GM12801 (cell line): ENCODE measurements around the gene HOXD10.

Experiments used
- CTCF ChIP-seq: IDR thresholded peaks from one replicate; pipeline ENCODE4 v1.5.1; 2011; ENCODE audit warnings: control low read depth; ENCODE audit not compliant: insufficient read length; ENCODE audit errors: extremely low read depth

Gene HOXD10

GRCh38 chr2:176140513-176141317 lies 24.1 kb downstream of the HOXD10 start:
- TF ChIP-seq CTCF, result no peak

GRCh38 chr2:176142281-176142680 lies 25.7 kb downstream of the HOXD10 start:
- TF ChIP-seq CTCF, result no peak

- TF ChIP-seq CTCF, result no peak
Measured at GRCh38 chr2:176145085-176145969, 28.7 kb downstream of the HOXD10 start.

GRCh38 chr2:176146101-176146500 lies 29.5 kb downstream of the HOXD10 start:
- no peak for TF ChIP-seq CTCF

- TF ChIP-seq CTCF, result no peak
Measured at GRCh38 chr2:176146645-176147044, 30.1 kb downstream of the HOXD10 start.

GRCh38 chr2:176147210-176147799 lies 30.7 kb downstream of the HOXD10 start:
- TF ChIP-seq CTCF, result no peak

- no peak for TF ChIP-seq CTCF
Measured at GRCh38 chr2:176147800-176148496, 31.4 kb downstream of the HOXD10 start.
